SK-N-SH (cell line): ENCODE measurements around the gene RAB3GAP2. TPM values are rescaled to one million over a fixed set of nuclear protein-coding genes. Genes with fewer than 3 reads are reported as not detected.

ENCODE experiments used
- CTCF ChIA-PET: fragments of 300-600, 350-600 bp; formaldehyde crosslinking; extraction: SDS; loops from one replicate; lab custom pipeline; 2021; lab: Yijun Ruan, JAX
- POLR2A ChIA-PET: fragments of 350-600 bp; sonication (Branson Sonifier 250); formaldehyde crosslinking; extraction: SDS; loops from one replicate; lab custom pipeline; 2020; ENCODE audit warnings: antibody characterized with exemption, inconsistent platforms; lab: Yijun Ruan, JAX
- DNase-seq: peaks from one replicate; pipeline ENCODE4 v3.0.0; 2012
- H2AFZ ChIP-seq: fragments of 200-600 bp; sonication (generic); 2 replicates; pipeline ENCODE4 v1.8.1; 2016; ENCODE audit warnings: antibody characterized with exemption, mild to moderate bottlenecking, low read depth
- H3F3A ChIP-seq: fragments of 200-600 bp; sonication (generic); replicated peaks from 2 replicates; pipeline ENCODE3; 2016; ENCODE audit warnings: antibody characterized with exemption, mild to moderate bottlenecking; ENCODE audit not compliant: insufficient read depth
- H3K27ac ChIP-seq, 2 experiments: fragments of 200-500 bp in 1 of 2; fragments of 200-600 bp in 1 of 2; sonication (Bioruptor generic) in 1 of 2; sonication (generic), shearing (Covaris generic) in 1 of 2; 2 replicates each; pipeline versions ENCODE4 v1.5.1 to v1.6.1; 2014 to 2016; ENCODE audit warnings: low read depth in 2 of 2, inconsistent platforms in 1 of 2, low read length in 1 of 2, mild to moderate bottlenecking in 1 of 2, mixed read lengths in 1 of 2
- H3K27me3 ChIP-seq: fragments of 200-600 bp; sonication (generic), shearing (Covaris generic); 2 replicates; pipeline ENCODE4 v1.6.1; 2016; ENCODE audit warnings: mixed run types; ENCODE audit not compliant: insufficient read depth
- H3K36me3 ChIP-seq, 2 experiments: fragments of 200-500 bp in 1 of 2; fragments of 200-600 bp in 1 of 2; sonication (Bioruptor generic) in 1 of 2; sonication (generic) in 1 of 2; replicated peaks in 1 of 2; 2 replicates each; pipeline versions ENCODE3 to v1.5.1; 2014 to 2016; ENCODE audit warnings: low read length in 1 of 2, mild to moderate bottlenecking in 1 of 2; ENCODE audit not compliant: insufficient read depth in 2 of 2, control insufficient read depth in 1 of 2
- H3K4me1 ChIP-seq, 2 experiments: fragments of 200-500 bp in 1 of 2; fragments of 200-600 bp in 1 of 2; sonication (Bioruptor generic) in 1 of 2; sonication (generic), shearing (Covaris generic) in 1 of 2; 2 replicates each; pipeline versions ENCODE4 v1.5.1 to v1.6.1; 2014 to 2016; ENCODE audit warnings: low read depth in 1 of 2, low read length in 1 of 2, mixed run types in 1 of 2; ENCODE audit not compliant: insufficient read depth in 2 of 2, control insufficient read depth in 1 of 2
- H3K4me2 ChIP-seq: fragments of 200-600 bp; sonication (generic), shearing (Covaris generic); 2 replicates; pipeline ENCODE4 v1.6.1; 2017; ENCODE audit warnings: mixed run types
- H3K4me3 ChIP-seq, 2 experiments: fragments of 200-500 bp in 1 of 2; fragments of 200-600 bp in 1 of 2; sonication (Bioruptor generic) in 1 of 2; sonication (generic), shearing (Covaris generic) in 1 of 2; 2 replicates each; pipeline versions ENCODE4 v1.5.1 to v1.8.1; 2014 to 2016; ENCODE audit warnings: low read depth in 2 of 2, inconsistent platforms in 1 of 2, low read length in 1 of 2, mild to moderate bottlenecking in 1 of 2, mixed read lengths in 1 of 2, moderate library complexity in 1 of 2
- H3K79me2 ChIP-seq: fragments of 200-600 bp; sonication (generic); 2 replicates; pipeline ENCODE4 v1.8.1; 2017; ENCODE audit warnings: mild to moderate bottlenecking; ENCODE audit not compliant: insufficient read depth
- H3K9ac ChIP-seq: fragments of 200-600 bp; sonication (generic); 2 replicates; pipeline ENCODE4 v1.6.1; 2017; ENCODE audit warnings: mixed run types
- H3K9me2 ChIP-seq: fragments of 200-600 bp; sonication (generic); 2 replicates; pipeline ENCODE4 v1.6.1; 2017; ENCODE audit warnings: mixed run types
- H3K9me3 ChIP-seq: fragments of 200-600 bp; sonication (generic); 2 replicates; pipeline ENCODE4 v1.6.1; 2017; ENCODE audit warnings: mixed run types, mild to moderate bottlenecking, moderate library complexity
- H4K20me1 ChIP-seq: fragments of 200-600 bp; sonication (generic); 2 replicates; pipeline ENCODE4 v1.6.1; 2017; ENCODE audit warnings: mild to moderate bottlenecking, mixed run types; ENCODE audit not compliant: insufficient read depth
- ELF1 ChIP-seq: IDR thresholded peaks from 2 replicates; pipeline ENCODE4 v1.4.0; 2012
- EP300 ChIP-seq, 2 experiments: IDR thresholded peaks; 2 replicates each; pipeline versions ENCODE4 v1.4.0 to v1.6.1; 2012; ENCODE audit warnings: borderline replicate concordance in 1 of 2, low read depth in 1 of 2, low read length in 1 of 2
- GABPA ChIP-seq: IDR thresholded peaks from 2 replicates; pipeline ENCODE4 v1.4.0; 2012; ENCODE audit warnings: low read depth, mild to moderate bottlenecking
- MAX ChIP-seq: IDR thresholded peaks from 2 replicates; pipeline ENCODE4 v1.4.0; 2012; ENCODE audit warnings: low read depth
- MXI1 ChIP-seq: IDR thresholded peaks from 2 replicates; pipeline ENCODE4 v1.6.1; 2012; ENCODE audit warnings: mild to moderate bottlenecking, low read depth, low read length, improper control_type of control experiment
- NRF1 ChIP-seq: IDR thresholded peaks from 2 replicates; pipeline ENCODE4 v1.6.1; 2012; ENCODE audit warnings: low read depth, mild to moderate bottlenecking, low read length
- RAD21 ChIP-seq: IDR thresholded peaks from 2 replicates; pipeline ENCODE4 v1.6.1; 2012; ENCODE audit warnings: mild to moderate bottlenecking, low read length
- RFX5 ChIP-seq: IDR thresholded peaks from 2 replicates; pipeline ENCODE4 v1.6.1; 2012; ENCODE audit warnings: mild to moderate bottlenecking, improper control_type of control experiment, low read length
- ZBTB33 ChIP-seq: IDR thresholded peaks from 2 replicates; pipeline ENCODE4 v1.4.0; 2012; ENCODE audit warnings: low read depth, borderline replicate concordance
- WGBS: methylation state at CpG from one replicate; pipeline ENCODE4 v1.1.6; 2017; ENCODE audit warnings: low lambda C conversion rate; 5-methylcytosine and 5-hydroxymethylcytosine counted together
- polyA plus RNA-seq, 3 experiments: library from polyadenylated mRNA; depleted of rRNA; stranded (reverse); fragments of >200 nt; gene quantifications; 2 replicates each; pipeline ENCODE4 v1.2.3, GENCODE V29; 2012
- TF ChIP-seq, protein P1 (sequence below): IDR thresholded peaks from 2 replicates; pipeline ENCODE4 v1.4.0; 2012; ENCODE audit warnings: low read depth, borderline replicate concordance
- TF ChIP-seq, protein P2 (sequence below): IDR thresholded peaks from 2 replicates; pipeline ENCODE4 v1.6.1; 2012; ENCODE audit warnings: mild to moderate bottlenecking, low read depth, low read length, moderate library complexity

Gene RAB3GAP2
- polyA plus RNA-seq, 1 of the 3 experiments (the other 2 are of a cell fraction): 9.3 TPM

GRCh38 chr1:220149742-220150141 is 122.5 kb downstream of the RAB3GAP2 start:
- Histone ChIP-seq H4K20me1 (no peaks in the 10 kb centered on the region), H3K4me3 (no peak overlapping the region), H3K9me2 (no peaks in the 10 kb centered on the region), H3F3A (peaks cover 29% of the 10 kb centered on the region), H3K9ac (no peak overlapping the region), H3K27me3 (no peaks in the 10 kb centered on the region), H3K4me1 (no peaks in the 10 kb centered on the region), H2AFZ (no peak overlapping the region), H3K79me2 (no peaks in the 10 kb centered on the region), H3K27ac (no peak overlapping the region), H3K9me3 (no peaks in the 10 kb centered on the region), H3K4me2 (no peak overlapping the region), H3K36me3 (peaks cover 66 to 83% of the 10 kb centered on the region in 2 experiments)
- ChIA-PET CTCF (interaction anchor here (1.7 kb wide), 1 partner anchor 40 kb away, joined by 4 read pairs; no protein-coding TSS in a partner anchor), POLR2A (interaction anchor here (0.6 kb wide), 1 partner anchor 991 kb away, joined by 3 read pairs; no protein-coding TSS in a partner anchor)
- DNase-seq: no peak
- TF ChIP-seq, protein P1, sequence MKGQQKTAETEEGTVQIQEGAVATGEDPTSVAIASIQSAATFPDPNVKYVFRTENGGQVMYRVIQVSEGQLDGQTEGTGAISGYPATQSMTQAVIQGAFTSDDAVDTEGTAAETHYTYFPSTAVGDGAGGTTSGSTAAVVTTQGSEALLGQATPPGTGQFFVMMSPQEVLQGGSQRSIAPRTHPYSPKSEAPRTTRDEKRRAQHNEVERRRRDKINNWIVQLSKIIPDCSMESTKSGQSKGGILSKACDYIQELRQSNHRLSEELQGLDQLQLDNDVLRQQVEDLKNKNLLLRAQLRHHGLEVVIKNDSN: no peak
- TF ChIP-seq RAD21 (no peak), ELF1 (no peak), MXI1 (no peak), ZBTB33 (no peak), GABPA (no peak), MAX (no peak), EP300 (IDR thresholded peaks at IDR 0.05; ENCODE audit: borderline replicate concordance in 1 of 2, low read depth in 1 of 2, low read length in 1 of 2) (no peak), NRF1 (no peak), RFX5 (no peak)
- TF ChIP-seq, protein P2, sequence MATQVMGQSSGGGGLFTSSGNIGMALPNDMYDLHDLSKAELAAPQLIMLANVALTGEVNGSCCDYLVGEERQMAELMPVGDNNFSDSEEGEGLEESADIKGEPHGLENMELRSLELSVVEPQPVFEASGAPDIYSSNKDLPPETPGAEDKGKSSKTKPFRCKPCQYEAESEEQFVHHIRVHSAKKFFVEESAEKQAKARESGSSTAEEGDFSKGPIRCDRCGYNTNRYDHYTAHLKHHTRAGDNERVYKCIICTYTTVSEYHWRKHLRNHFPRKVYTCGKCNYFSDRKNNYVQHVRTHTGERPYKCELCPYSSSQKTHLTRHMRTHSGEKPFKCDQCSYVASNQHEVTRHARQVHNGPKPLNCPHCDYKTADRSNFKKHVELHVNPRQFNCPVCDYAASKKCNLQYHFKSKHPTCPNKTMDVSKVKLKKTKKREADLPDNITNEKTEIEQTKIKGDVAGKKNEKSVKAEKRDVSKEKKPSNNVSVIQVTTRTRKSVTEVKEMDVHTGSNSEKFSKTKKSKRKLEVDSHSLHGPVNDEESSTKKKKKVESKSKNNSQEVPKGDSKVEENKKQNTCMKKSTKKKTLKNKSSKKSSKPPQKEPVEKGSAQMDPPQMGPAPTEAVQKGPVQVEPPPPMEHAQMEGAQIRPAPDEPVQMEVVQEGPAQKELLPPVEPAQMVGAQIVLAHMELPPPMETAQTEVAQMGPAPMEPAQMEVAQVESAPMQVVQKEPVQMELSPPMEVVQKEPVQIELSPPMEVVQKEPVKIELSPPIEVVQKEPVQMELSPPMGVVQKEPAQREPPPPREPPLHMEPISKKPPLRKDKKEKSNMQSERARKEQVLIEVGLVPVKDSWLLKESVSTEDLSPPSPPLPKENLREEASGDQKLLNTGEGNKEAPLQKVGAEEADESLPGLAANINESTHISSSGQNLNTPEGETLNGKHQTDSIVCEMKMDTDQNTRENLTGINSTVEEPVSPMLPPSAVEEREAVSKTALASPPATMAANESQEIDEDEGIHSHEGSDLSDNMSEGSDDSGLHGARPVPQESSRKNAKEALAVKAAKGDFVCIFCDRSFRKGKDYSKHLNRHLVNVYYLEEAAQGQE: no peak
- WGBS: 90% methylated on average over 1 of the region's 1 CpG
